ENCODE measurements around the gene ZNF618.

The ZNF618 gene

DNA sequence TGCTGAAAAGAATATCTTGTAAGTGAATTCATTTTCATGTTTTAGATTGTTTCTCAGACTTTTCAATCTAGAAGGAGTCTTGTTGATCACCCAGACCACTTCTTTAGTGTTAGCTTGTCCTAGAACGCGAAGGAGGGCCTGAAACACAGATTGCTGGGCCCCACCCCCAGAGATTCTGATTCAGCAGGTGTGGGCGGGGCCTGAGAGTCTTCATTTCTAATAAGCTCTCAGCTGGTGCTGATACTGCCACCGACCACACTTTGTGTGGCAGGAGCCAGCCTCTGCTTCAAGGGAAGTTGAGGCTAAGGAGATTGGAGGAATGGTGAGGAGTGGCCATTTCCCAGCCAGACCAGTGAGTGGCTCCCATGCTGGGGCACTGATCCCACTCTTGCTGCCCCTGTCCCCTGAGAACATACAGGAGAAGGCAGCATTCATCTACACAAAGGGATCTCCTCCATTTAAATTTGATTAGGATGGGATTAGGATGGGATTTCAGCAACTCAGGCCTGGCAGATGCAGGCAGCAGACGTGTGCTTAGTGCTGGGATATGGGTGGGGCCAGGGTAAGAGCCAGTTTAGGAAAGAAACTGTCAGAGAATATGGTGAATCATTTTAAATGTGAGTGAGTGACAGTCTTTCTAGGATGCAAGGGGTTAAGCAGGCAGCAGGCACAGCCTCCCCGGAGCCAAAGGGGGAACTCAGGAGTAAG, 35.9 kb downstream of the ZNF618 start:
- no peak for DNase-seq (ENCODE audit: low read depth in 2 of 2)

DNA sequence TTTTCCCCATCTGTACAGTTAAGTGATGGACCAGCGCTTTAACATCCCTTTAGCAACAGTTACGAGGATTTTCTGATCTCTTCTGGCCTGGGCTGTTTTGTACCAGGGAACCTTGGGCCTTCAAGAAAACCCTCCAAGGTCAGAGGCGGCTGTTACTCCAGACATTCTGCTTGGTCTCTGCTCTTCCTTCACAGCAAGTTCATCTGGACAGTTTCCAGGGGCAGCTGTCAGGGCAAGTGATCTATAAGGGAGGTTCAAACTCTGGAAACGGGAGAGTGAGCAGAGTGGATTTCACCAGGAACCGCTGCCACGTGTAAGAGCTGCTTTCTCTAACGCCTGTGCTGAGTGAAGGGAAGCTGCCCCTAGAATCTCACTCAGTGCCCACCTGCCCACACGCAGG, 36.7 kb downstream of the ZNF618 start:
- no peak for DNase-seq (ENCODE audit: low read depth in 2 of 2)

DNA sequence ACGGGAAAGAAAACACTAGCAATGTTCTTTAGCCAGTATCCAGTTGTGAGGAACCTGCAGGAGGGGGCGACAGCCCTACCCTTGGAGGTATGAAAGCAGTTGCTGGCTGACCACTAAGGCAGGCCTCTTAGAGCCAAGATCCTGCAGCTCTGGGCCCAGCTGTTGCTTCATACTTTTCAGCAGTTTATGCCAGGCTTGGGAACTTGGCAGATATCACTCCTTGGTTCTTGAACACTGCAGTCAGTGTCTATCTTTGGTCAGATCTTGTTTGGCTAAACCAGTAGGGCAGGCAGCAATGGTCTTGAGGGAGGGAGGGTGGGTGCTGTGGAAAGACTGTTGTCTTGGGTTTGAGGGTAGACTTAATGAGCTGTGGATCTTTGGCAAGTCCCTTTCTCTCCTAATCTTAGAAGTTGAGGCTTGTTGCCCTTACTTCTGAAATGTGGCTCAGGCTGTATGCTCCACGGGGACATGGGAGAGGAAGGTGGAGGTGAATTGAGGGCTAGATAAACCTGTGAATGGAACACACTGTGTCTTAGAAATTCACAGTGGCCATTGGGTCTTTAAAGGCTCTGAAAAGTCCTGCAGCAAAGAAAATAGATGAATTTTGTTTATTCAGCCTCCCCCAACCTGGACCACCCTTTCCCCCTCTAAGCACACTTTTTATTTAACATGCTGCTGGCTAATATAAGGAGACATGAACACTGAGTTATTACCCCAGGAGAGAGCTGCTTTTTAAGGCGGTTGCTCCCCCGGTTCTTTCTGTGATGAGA, 37.5 kb downstream of the ZNF618 start:
- no peak for DNase-seq (ENCODE audit: low read depth in 2 of 2)

DNA sequence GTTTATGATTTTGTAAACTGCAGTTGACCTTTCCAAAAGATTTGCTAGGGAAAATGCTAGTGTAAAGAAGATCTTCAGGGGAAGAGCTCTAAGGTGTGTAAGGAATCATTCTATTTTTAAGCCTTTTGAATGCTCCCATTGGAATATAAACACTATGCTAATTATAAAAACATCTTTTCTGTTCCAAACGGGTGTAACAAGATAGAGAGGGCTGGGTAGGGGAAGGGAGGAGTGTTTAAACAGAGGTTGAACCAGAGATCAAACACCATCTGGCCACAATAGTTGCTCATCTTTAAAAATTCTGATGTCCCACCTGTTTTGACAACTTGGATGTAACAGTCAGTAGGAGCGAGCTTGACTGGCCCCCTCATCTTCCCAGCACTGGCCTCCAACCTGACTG, 38.4 kb downstream of the ZNF618 start:
- DNase-seq (ENCODE audit: low read depth in 2 of 2), result no peak

DNA sequence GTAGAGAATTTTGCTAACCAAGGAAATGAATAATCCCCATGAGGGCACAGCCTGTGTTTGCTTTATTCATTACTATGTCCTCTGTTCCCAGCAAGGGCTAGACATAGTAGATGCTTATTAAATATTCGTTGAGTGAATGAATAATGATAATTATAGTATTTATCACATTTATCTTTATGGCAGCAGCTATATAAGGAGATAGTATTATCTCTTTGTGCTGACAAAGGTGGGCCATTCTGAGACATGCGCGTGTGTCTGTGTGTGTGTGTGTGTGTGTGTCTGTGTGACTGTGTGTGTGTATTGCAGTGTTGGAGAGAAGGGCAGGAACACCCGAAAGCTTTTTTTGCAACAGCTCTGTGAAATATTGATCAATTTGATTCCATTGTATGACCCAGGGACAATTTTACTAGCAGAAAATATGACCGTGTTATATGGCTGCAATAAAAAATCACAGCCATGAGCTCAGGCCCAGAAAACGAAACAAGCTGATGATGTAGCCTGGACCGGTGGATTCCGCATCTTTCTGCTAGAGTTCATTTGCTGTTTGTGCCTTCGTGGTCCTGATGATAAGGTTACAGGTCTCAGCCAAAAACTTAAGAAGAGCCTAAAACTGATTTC, 39.8 kb downstream of the ZNF618 start:
- no peak for DNase-seq (ENCODE audit: low read depth in 2 of 2)

DNA sequence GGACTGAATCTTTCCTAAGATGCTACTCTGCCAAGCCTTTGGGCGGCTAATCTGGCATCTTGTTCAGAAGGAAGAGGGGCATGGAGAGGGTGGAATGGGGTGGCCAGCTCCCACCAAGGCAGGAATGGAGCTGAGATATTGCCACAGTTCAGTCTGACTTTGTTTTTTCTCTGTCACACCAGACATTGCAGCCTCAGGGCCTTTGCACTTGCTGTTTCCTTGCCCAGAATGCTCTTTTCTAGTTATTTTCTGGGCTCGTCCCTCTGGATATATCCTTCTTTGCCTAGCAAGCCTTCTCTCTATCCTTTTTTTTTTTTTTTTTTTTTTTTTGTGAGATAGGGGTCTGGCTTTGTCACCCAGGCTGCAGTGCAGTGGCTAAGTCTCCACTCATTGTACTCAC, 40.8 kb downstream of the ZNF618 start:
- no peak for DNase-seq (ENCODE audit: low read depth in 2 of 2)

DNA sequence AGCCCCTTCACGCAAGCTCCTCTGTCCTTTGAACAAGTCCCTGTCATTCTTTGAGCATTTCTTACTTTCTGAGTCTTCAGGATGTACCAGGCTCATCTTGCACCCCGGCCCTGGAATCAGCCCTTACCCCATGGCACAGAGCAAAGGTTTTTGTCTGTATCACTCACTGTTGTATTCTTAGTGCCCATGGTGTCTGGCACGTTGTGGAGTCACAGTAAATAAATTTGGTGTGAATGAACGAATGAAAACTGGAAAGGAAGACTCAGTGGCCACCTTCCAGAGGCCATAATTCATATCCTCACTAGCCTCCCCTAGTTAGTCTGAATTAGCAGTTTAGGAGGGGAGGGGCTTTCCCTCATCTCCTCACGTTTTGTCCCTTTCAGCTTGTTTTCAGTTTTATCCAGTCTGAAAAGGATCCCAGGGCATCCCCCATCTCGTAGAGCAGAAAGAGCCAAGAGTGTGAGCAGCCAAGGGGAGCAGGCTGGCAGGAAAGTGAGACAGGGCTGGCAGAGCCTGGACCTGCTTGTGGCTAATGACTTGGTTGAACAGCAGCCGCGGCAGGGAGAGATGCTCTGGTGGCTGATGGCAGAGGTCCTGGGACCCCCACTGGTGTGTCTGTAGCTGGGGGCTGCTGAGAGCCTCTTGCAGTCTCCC, 42.7 kb downstream of the ZNF618 start:
- DNase-seq (ENCODE audit: low read depth in 2 of 2), result no peak

DNA sequence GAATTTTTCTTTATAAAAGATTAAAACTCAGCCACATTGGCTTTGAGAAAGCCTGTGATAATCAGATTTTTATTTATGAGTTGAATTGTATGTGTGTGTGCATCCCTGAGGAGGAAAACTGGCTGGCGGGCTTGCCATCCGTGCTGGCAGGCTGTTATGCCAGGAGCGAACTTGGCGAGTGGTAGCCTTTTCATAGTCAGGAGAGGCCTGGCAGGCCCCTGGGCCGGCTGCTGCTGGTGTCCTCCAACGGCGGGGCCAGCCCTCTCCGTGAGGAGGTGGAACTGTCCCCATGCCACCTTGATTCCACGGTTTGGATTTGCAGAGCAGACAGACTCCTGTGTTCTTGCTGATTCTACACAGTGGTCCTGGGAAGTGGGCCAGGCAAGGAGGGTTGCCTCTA, 43.3 kb downstream of the ZNF618 start:
- DNase-seq (ENCODE audit: low read depth in 2 of 2), result no peak

DNA sequence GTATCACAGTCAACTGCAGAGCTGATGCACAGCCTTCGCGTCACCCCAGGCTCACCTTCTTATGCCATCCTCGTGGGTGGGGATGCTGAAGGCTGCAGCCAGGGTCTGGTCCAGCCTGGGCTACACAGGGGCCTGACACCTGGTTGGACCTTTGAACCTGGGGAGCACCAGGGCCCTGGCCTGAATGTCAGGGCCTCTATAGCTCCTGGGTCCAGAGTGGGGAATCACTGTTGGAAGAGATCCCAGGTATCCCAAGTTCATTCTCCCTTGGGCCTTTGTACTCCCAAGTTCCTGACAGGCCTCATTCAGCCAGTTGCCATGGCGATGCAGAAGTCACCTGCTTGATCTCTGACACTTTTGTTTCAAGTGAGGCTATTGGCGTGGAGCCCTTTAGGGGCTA, 43.8 kb downstream of the ZNF618 start:
- DNase-seq (ENCODE audit: low read depth in 2 of 2), result no peak

DNA sequence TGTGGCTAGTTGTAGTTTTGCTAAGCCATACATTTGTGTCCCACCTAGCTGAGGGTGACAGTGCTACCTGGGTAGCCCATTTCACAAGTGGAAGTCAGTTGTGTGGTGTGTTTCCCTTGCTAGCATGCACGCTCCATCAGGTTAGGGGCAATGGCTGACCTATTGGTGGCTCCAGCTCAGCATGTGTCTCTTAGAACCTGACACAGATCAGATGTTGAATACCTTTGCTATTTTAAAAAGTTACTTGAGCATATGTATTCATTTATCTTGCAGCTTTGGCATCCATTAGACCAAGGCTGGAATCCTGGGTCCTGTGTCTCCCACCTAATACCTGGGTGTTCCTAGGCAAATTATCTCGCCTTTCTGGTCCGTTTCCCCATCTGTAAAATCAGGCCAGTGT, 44.8 kb downstream of the ZNF618 start:
- no peak for DNase-seq (ENCODE audit: low read depth in 2 of 2)

DNA sequence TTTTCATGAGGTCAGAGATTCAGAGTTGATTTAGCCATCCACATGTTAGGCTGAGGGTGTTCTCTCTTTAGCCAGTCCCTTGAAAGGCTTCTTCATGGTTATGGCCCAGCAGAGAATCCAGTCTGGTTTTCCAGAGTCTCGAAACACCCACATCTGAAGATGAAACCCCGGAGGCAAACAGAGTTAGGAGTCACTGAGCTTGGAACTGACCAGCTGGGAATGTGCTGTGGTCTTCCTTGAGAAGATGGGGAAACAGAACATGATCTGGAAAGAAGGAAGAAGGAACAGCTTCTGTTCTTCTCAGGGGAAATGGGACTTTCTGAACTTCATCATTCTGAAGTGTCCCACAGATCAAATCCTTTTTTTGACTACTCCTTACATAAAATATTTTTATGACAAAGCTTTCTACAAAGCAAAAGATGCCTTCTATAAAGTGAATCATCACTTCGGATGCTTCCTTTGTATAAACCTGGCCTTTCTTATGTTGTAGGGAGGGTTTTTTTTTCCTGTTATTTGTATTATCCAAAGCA, 45.4 kb downstream of the ZNF618 start:
- no peak for DNase-seq (ENCODE audit: low read depth in 2 of 2)

DNA sequence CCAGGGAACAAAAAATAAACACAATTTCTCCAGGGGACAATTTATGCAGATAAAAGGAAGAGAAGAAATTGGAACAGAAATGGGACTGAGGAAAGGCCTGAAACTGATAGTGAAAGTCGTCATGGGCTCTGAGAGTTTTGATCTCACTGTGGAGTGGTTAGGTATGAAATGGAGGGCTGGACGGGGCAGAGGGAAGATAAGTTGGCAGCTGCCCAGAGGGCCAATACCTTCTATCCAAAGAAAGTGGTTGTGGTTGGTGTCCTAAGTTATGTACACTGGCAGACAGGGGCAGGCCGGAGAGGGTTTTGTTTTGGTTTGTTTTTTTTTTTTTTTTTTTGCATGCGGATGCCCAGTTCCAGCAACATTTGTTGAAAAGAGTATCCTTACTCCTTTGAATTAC, 46.1 kb downstream of the ZNF618 start:
- DNase-seq (ENCODE audit: low read depth in 2 of 2), result no peak

DNA sequence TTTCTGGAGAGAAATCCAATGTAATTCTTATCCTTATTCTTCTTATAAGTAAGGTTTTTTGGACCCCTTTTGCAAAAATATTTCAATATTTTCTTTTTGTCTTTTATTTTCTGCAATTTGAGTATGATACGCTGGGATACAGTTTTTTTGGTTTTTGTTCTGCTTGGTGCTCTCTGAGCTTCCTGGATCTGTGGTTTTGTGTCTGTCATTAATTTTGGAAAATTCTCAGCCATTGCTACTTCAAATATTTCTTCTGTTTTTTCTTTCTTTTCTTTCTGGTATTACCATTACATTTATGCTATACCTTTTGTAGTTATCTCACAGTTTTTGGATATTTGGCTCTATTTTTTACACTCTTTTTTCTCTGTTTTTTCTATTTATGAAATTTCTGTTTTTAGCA, 50.1 kb downstream of the ZNF618 start:
- DNase-seq (ENCODE audit: low read depth in 2 of 2), result no peak

DNA sequence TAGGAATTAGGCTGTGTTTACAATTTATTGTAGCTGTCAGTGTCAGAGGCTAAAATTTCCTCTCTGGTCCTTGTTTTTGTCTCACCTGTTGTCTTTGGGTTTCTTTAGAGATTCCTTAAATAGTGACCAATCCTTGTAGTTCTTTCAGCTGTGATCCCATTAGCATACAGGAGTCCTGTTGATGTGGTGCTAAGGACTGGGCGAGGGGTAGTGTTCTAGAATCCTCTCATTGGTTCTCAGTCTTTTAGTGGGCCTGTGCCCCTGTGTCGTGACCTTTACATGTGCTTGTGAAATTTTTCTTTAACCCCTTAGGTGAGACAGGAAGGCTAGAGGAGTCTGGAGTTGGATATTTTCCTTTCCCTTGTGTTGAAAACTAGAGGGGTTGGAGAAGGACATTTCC, 51.2 kb downstream of the ZNF618 start:
- no peak for DNase-seq (ENCODE audit: low read depth in 2 of 2)

DNA sequence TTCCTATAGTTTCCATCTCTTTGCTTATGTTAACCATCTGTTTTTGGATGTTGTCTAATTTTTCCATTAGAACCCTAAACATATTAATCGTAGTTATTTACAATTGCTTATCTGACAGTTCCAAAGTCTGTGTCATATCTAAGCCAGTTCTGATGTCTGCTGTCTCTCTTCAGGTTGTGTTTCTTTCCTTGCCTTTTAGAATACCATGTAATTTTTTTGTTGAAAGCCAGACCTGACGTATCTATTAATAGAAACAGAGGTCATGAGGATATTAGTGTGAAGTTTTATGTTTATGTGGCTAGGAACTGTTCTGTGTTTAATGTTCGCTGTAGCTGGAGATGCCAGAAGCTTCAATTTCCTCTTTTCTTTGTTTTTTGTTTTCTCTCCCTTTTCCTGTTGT, 52.2 kb downstream of the ZNF618 start:
- no peak for DNase-seq (ENCODE audit: low read depth in 2 of 2)

DNA sequence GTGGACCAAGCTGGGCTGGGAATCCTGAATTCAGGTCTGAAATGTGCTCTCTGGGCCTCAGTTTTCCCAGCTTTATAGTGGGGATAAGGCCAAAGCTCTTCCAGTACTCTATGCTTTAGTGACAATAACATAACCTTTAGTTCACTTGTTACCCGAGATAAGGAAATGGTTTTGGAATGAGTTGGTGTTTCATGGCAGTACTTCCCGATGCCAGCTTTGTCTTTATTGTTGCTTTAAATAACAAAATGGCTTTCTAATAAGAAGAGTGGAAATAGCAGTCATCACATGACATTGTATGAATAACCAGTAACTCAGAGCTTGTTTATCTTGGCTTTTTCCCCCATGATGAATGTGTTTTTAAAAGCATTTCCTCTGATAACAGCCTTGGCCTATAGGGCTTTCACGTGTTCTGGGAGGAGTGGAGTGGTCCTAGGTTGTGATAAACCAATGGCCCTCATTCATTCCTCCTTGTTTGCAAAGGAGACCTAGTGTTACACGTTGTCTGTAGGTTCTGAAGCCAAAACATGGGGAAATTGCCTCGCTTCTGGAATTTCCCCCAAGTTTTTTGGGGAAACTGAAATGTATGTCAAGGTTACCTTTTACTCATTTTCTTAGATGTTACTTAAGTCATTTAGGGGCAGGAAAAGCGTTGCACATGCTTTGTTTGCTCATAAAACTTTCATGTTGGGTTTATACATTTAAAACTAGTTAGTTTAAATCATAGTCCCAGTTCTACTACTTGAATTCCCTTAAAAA, 53.7 kb downstream of the ZNF618 start:
- DNase-seq (ENCODE audit: low read depth in 2 of 2), result no peak

DNA sequence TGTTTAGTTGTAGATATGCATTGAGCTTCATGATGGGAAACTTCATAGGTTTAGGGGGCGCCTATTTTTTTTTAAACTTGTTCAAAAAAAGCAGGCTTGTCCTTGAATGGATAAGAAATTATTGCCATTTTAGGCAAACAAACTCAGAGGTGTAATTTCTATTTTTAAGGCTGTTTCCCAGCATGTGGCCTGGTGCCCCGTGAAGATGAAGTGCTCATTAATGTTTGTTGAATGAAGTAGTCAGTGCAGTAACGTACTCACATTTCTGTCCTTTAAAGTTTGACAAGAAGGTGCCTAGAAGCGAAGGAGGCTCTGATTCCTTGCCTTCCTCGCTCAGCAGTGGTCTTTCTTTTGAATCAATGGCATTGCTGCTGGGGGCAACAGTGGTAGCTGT, 54.3 kb downstream of the ZNF618 start:
- no peak for DNase-seq (ENCODE audit: low read depth in 2 of 2)

DNA sequence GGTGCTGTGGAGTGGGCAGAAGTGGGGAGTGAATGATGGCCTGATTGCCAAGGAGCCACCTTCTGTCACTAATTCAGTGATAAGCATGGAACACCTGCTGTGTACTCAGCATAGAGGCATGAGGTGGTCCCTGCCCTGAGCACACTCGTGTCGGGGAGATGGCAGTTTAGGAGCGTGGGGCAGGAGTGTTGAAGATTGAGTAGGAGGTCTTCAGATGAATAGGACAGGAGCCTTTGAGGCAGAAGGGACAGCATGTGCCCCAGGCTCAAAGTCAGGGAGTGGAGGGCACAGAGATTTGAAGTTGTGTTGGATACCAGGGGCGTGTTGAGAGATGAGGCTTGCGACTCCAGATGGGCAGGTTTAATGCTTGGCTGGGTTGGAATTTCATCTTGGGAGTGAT, 55.0 kb downstream of the ZNF618 start:
- no peak for DNase-seq (ENCODE audit: low read depth in 2 of 2)

DNA sequence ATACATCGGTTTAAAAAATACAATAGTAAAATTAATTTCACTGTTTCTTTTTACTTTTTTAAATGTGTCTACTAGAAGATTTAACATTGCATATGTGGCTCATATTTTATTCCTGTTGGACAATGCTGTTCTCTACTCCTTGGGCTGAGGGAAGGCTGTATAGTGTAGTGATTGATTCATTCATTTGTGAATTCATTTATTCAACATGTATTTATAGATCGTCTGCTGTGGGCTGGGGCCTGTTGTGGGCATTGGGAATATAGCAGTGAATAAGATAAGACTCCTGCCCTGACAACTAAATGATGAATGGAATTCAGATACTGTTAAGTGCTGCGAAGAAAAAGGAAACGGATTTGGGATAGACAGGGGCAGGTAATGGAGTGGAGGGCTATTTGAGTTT, 55.7 kb downstream of the ZNF618 start:
- DNase-seq (ENCODE audit: low read depth in 2 of 2), result no peak

DNA sequence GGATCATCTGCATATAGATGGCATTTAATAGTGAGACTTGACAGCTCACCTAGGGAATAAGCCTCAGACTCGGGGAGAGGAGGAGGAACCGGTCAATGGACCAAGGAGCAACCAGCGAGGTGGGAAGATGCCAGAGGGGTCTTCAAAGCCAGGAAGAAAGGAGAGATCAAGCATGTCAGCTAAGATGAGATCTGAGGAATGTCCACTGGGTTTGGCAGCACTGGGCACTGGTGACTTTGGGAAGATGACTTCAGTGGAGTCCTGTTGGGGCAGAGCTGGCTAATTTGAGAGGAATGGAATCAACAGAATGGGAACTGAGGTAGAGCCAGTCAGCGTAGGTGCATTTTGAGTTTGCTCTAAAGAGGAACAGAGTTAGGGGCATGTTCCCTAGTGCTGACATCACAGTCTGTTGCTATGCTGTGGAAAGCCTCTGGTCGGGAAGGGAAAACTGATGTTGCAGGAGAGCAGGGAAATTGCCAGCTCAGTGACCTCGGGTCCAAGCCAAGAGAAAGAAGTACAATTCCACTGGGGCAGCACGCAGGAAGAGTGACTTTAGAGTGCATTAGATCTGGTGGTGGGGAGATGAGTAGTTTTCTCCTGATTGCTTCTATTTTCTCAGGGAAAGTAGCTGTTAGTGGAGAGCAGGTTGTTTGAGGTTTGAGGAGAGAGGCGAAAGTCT, 56.9 kb downstream of the ZNF618 start:
- DNase-seq (ENCODE audit: low read depth in 2 of 2), result no peak

DNA sequence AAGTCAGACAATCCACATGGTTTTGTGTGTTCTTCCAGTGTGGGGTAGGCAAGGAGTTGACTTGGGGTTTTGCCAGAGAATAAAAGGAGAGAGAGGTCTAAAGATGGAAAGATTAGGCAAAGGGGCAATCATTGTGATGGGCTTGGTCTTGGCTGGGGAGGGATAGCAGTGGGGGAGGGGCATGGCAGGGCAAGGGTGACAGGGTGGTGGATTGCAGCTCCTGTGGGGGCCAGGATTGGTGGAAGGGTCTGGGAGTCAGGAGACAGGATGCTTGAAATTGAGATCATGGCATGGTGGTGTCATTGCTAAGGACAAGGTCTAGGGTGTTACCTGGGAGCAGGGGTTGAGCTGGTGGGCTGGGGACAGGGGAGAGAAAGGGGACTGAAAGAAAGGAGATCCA, 57.6 kb downstream of the ZNF618 start:
- DNase-seq (ENCODE audit: low read depth in 2 of 2), result no peak

Data from stimulated activated CD4-positive, alpha-beta T cell treated with anti-CD3 and anti-CD28 coated beads, Interleukin-15, amount 100 ng/mL, for 48 hours (primary cell).